Fibroblast of lung (primary cell): ENCODE data around the gene CFAP97D2. TPM values are rescaled to one million over a fixed set of nuclear protein-coding genes. Genes with fewer than 3 reads are reported as not detected.
A peak's percentile ranks its signal among the peaks of the same experiment; 100 is the strongest.
"Not testable (repeated sequence)": the region's sequence is repeated elsewhere in the genome, so short reads cannot be mapped to it uniquely, and the experiment has no call there.

ENCODE experiments used
- DNase-seq, 2 donors: peaks; one replicate each; pipeline versions ENCODE4 v3.0.0 to v3.0.0-alpha.2; 2010; ENCODE audit warnings: low read depth in 2 of 2
- H2AFZ ChIP-seq: 2 replicates; pipeline ENCODE4 v1.5.1; 2012; ENCODE audit warnings: low read length, control low read depth, inconsistent platforms
- H3K27ac ChIP-seq: 2 replicates; pipeline ENCODE4 v1.5.1; 2011; ENCODE audit warnings: low read length, control low read depth; ENCODE audit not compliant: insufficient read depth
- H3K27me3 ChIP-seq: 2 replicates; pipeline ENCODE4 v1.5.1; 2011; ENCODE audit warnings: mild to moderate bottlenecking, low read length; ENCODE audit not compliant: control insufficient read depth, insufficient read depth
- H3K36me3 ChIP-seq: 2 replicates; pipeline ENCODE4 v1.5.1; 2011; ENCODE audit warnings: low read length; ENCODE audit not compliant: control insufficient read depth, insufficient read depth
- H3K4me1 ChIP-seq: 2 replicates; pipeline ENCODE4 v1.5.1; 2011; ENCODE audit warnings: low read length; ENCODE audit not compliant: control insufficient read depth, insufficient read depth; ENCODE audit errors: extremely low read depth
- H3K4me2 ChIP-seq: 2 replicates; pipeline ENCODE4 v1.5.1; 2011; ENCODE audit warnings: low read length, control low read depth; ENCODE audit not compliant: insufficient read depth; ENCODE audit errors: extremely low read depth
- H3K4me3 ChIP-seq, 4 experiments: fragments of 200-600 bp in 1 of 4; sonication (generic) in 1 of 4; replicated peaks in 1 of 4; 2 replicates each; pipeline ENCODE4 v1.5.1; 2011 to 2016; ENCODE audit warnings: low read length in 4 of 4, low read depth in 3 of 4, mild to moderate bottlenecking in 3 of 4, control low read depth in 2 of 4, inconsistent platforms in 1 of 4, mixed read lengths in 1 of 4; ENCODE audit not compliant: insufficient read depth in 1 of 4; ENCODE audit errors: control extremely low read depth in 1 of 4
- H3K79me2 ChIP-seq: 2 replicates; pipeline ENCODE4 v1.5.1; 2012; ENCODE audit warnings: mild to moderate bottlenecking, low read length, inconsistent platforms; ENCODE audit not compliant: control insufficient read depth, insufficient read depth
- H3K9ac ChIP-seq: 2 replicates; pipeline ENCODE4 v1.5.1; 2011; ENCODE audit warnings: mild to moderate bottlenecking, low read length, control low read depth; ENCODE audit not compliant: insufficient read depth
- H3K9me3 ChIP-seq: 2 replicates; pipeline ENCODE4 v1.5.1; 2012; ENCODE audit warnings: low read depth, low read length; ENCODE audit not compliant: control insufficient read depth, insufficient read depth
- H4K20me1 ChIP-seq: 2 replicates; pipeline ENCODE4 v1.5.1; 2011; ENCODE audit warnings: low read length; ENCODE audit not compliant: control insufficient read depth, insufficient read depth; ENCODE audit errors: extremely low read depth
- EZH2 ChIP-seq: IDR thresholded peaks from 2 replicates; pipeline ENCODE4 v1.5.1; 2012; ENCODE audit warnings: low read length, control low read depth, mild to moderate bottlenecking; ENCODE audit errors: missing control alignments
- polyA plus RNA-seq, 2 donors: library from polyadenylated mRNA; depleted of rRNA in 1 of 2; stranded (reverse) in 1 of 2; unstranded in 1 of 2; fragments of >200 nt; gene quantifications; 2 replicates each; pipeline ENCODE4 v1.2.1, GENCODE V29; 2011 to 2012; ENCODE audit warnings: missing spikeins in 1 of 2
- total RNA-seq: library from RNA; depleted of rRNA; stranded (reverse); fragments of >200 nt; gene quantifications from 2 replicates; pipeline ENCODE4 v1.2.1, GENCODE V29; 2014
- TF ChIP-seq, protein P1 (sequence below), 2 donors: IDR thresholded peaks in 1 of 2; conservative IDR thresholded peaks in 1 of 2; 1 replicate in 1 of 2; 2 replicates in 1 of 2; pipeline ENCODE4 v1.5.1; 2011 to 2012; ENCODE audit warnings: low read length in 2 of 2, control low read depth in 1 of 2, inconsistent platforms in 1 of 2, low read depth in 1 of 2, mild to moderate bottlenecking in 1 of 2

CFAP97D2 gene
- total and polyA plus RNA-seq, 2 donors (not counting 1 experiment from before 2014, with no cell fraction given) = not detected

DNA sequence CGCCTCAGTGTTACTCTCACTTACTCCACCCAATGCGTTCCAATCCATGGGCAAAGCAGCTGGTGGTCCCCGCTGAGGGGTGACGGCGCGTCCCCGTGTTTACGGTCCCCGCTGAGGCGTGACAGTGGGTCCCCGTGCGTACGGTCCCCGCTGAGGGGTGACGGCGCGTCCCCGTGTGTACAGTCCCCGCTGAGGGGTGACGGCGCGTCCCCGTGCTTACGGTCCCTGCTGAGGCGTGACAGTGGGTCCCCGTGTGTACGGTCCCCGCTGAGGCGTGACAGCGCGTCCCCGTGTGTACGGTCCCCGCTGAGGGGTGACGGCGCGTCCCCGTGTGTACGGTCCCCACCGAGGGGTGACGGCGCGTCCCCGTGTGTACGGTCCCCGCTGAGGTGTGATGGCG lies 19.5 kb downstream of the CFAP97D2 start:
- TF ChIP-seq, protein P1, sequence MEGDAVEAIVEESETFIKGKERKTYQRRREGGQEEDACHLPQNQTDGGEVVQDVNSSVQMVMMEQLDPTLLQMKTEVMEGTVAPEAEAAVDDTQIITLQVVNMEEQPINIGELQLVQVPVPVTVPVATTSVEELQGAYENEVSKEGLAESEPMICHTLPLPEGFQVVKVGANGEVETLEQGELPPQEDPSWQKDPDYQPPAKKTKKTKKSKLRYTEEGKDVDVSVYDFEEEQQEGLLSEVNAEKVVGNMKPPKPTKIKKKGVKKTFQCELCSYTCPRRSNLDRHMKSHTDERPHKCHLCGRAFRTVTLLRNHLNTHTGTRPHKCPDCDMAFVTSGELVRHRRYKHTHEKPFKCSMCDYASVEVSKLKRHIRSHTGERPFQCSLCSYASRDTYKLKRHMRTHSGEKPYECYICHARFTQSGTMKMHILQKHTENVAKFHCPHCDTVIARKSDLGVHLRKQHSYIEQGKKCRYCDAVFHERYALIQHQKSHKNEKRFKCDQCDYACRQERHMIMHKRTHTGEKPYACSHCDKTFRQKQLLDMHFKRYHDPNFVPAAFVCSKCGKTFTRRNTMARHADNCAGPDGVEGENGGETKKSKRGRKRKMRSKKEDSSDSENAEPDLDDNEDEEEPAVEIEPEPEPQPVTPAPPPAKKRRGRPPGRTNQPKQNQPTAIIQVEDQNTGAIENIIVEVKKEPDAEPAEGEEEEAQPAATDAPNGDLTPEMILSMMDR (conservative IDR thresholded peaks at IDR 0.05 in 1 of 2, IDR thresholded peaks at IDR 0.05 in 1 of 2; ENCODE audit: low read depth in 1 of 2, low read length in 2 of 2) = no peak
- TF ChIP-seq EZH2 = no peak
- Histone ChIP-seq H3K4me3 (no peak overlapping the region), H4K20me1 (no peaks in the 10 kb centered on the region), H3K79me2 (no peaks in the 10 kb centered on the region), H3K4me2 (no peak overlapping the region), H3K27ac (no peak overlapping the region), H3K27me3 (peaks cover 17% of the 10 kb centered on the region), H3K36me3 (no peaks in the 10 kb centered on the region), H2AFZ (no peak overlapping the region), H3K4me1 (no peaks in the 10 kb centered on the region), H3K9ac (no peak overlapping the region), H3K9me3 (no peaks in the 10 kb centered on the region)
- no peak for DNase-seq

DNA sequence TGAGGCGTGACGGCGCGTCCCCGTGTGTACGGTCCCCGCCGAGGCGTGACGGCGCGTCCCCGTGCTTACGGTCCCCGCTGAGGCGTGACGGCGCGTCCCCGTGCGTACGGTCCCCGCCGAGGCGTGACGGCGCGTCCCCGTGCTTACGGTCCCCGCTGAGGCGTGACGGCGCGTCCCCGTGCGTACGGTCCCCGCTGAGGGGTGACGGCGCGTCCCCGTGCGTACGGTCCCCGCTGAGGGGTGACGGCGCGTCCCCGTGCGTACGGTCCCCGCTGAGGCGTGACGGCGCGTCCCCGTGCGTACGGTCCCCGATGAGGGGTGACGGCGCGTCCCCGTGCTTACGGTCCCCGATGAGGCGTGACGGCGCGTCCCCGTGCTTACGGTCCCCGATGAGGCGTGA lies 20.5 kb downstream of the CFAP97D2 start:
- DNase-seq, H3K4me1 ChIP-seq: not testable (repeated sequence)
- H3K27me3 ChIP-seq = peaks cover 17% of the 10 kb centered on the region

DNA sequence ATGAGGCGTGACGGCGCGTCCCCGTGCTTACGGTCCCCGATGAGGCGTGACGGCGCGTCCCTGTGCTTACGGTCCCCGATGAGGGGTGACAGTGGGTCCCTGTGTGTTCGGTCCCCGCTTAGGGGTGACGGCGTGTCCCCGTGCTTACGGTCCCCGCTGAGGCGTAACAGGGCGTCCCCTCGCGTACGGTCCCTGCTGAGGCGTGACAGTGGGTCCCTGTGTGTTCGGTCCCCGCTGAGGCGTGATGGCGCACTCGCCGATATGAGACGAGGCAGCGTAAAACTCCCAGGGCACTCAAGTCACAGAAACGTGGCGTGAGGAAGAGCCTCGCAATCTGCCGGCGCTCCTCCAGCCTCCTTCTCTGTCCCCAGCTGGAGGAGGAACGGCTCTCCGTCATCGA lies 20.9 kb downstream of the CFAP97D2 start:
- H3K27me3 ChIP-seq = peaks cover 16% of the 10 kb centered on the region
- no peak for TF ChIP-seq EZH2
- TF ChIP-seq, protein P1 (conservative IDR thresholded peaks at IDR 0.05 in 1 of 2, IDR thresholded peaks at IDR 0.05 in 1 of 2; ENCODE audit: low read depth in 1 of 2, low read length in 2 of 2) = no peak
- H2AFZ ChIP-seq = no peak overlapping the region
- no peak overlapping the region for H3K9ac ChIP-seq
- H3K36me3 ChIP-seq = no peaks in the 10 kb centered on the region
- H3K4me3 ChIP-seq = peak overlapping the region in 1 of 4 experiments; percentile 10
- DNase-seq = no peak
- H3K4me2 ChIP-seq = no peak overlapping the region
- no peaks in the 10 kb centered on the region for H3K79me2 ChIP-seq
- no peaks in the 10 kb centered on the region for H4K20me1 ChIP-seq
- no peaks in the 10 kb centered on the region for H3K4me1 ChIP-seq
- H3K9me3 ChIP-seq = no peaks in the 10 kb centered on the region
- H3K27ac ChIP-seq = no peak overlapping the region

More for the DNA sequence above, 20.5 kb downstream of the CFAP97D2 start:
- not testable (repeated sequence) for H3K9me3 ChIP-seq, H3K4me2 ChIP-seq, H3K79me2 ChIP-seq, H4K20me1 ChIP-seq, H2AFZ ChIP-seq, H3K27ac ChIP-seq, H3K9ac ChIP-seq, H3K36me3 ChIP-seq, H3K4me3 ChIP-seq
